Upper lobe of left lung (tissue), 6 donors: ENCODE measurements around the gene GRID1. TPM values are rescaled to one million over a fixed set of nuclear protein-coding genes. Genes with fewer than 3 reads are reported as not detected.

Source experiments
- ATAC-seq, 2 donors: fragments of 200-7000 bp; cut with Tn5 transposase; one replicate each; pipeline ENCODE4 v1.9.1; 2022; ENCODE audit warnings: mild to moderate bottlenecking in 2 of 2, moderate library complexity in 2 of 2; ENCODE audit not compliant: low FRiP score in 2 of 2
- DNase-seq, 2 donors: peaks; one replicate each; pipeline ENCODE4 v3.0.0-alpha.2; 2019 to 2020
- H3K27ac ChIP-seq, 4 donors: fragments of 200-600 bp; sonication (generic); one replicate each; pipeline ENCODE4 v1.5.1; 2016 to 2019
- H3K27me3 ChIP-seq, 4 donors: fragments of 200-600 bp; sonication (generic); one replicate each; pipeline ENCODE4 v1.5.1; 2017 to 2019
- H3K36me3 ChIP-seq, 4 donors: fragments of 200-600 bp; sonication (generic); one replicate each; pipeline ENCODE4 v1.5.1; 2016 to 2019
- H3K4me1 ChIP-seq, 4 donors: fragments of 200-600 bp; sonication (generic); one replicate each; pipeline ENCODE4 v1.5.1; 2018 to 2019
- H3K4me3 ChIP-seq, 4 donors: fragments of 200-600 bp; sonication (generic); one replicate each; pipeline ENCODE4 v1.5.1; 2017 to 2019; ENCODE audit warnings: mild to moderate bottlenecking in 2 of 4, moderate library complexity in 1 of 4
- H3K9me3 ChIP-seq, 4 donors: fragments of 200-600 bp; sonication (generic); one replicate each; pipeline ENCODE4 v1.5.1; 2018 to 2019
- CTCF ChIP-seq, 6 experiments: fragments of 450-650 bp in 4 of 6; fragments of 200-600 bp in 2 of 6; sonication (generic) in 2 of 6; IDR thresholded peaks; one replicate each; pipeline ENCODE4 v1.5.1; 2016 to 2019; ENCODE audit warnings: antibody characterized with exemption in 6 of 6
- EP300 ChIP-seq, 4 donors: sonication (generic); formaldehyde crosslinking; IDR thresholded peaks; one replicate each; pipeline ENCODE4 v1.5.1; 2017; ENCODE audit warnings: antibody characterized with exemption in 4 of 4, control low read depth in 2 of 4
- POLR2A ChIP-seq, 4 donors: fragments of 450-650 bp; IDR thresholded peaks; one replicate each; pipeline ENCODE4 v1.5.1; 2016 to 2017; ENCODE audit warnings: antibody characterized with exemption in 4 of 4, mild to moderate bottlenecking in 2 of 4
- POLR2AphosphoS5 ChIP-seq, 2 donors: sonication (generic); formaldehyde crosslinking; IDR thresholded peaks; one replicate each; pipeline ENCODE4 v1.5.1; 2017; ENCODE audit warnings: antibody characterized with exemption in 2 of 2
- WGBS, 2 donors: methylation state at CpG; one replicate each; pipeline ENCODE4 v1.1.5; 2017 to 2018; 5-methylcytosine and 5-hydroxymethylcytosine counted together
- total RNA-seq, 6 donors: library from RNA; depleted of rRNA in 4 of 6; stranded (reverse); fragments of >200 nt in 4 of 6; gene quantifications; one replicate each; pipeline versions ENCODE4 v1.1.0 to v1.2.1, GENCODE V29; 2016 to 2021
- donor health status: DM: no; HTN: no; CAD: no; lungs with moderate emphysema.
- donor health status: DM: no; HTN: yes; CAD: no; lungs with severe emphysema.

GRID1 gene
- total RNA-seq, 6 donors from 2014 or later = 1.5 to 5.2 (median 3.2) TPM

GRCh38 chr10:86312701-86313270 lies 53.8 kb downstream of the GRID1 start:
- Histone ChIP-seq H3K27me3 (no peaks in the 10 kb centered on the region), H3K36me3 (no peaks in the 10 kb centered on the region), H3K4me3 (no peak overlapping the region), H3K27ac (no peak overlapping the region), H3K4me1 (no peaks in the 10 kb centered on the region), H3K9me3 (no peaks in the 10 kb centered on the region)
- WGBS, 2 donors = 68 to 90% methylated on average over 1 to 5 of the region's 5 CpGs
- ATAC-seq = no peak
- TF ChIP-seq POLR2AphosphoS5 (IDR thresholded peaks at IDR 0.05) (no peak), CTCF (IDR thresholded peaks at IDR 0.05) (no peak), EP300 (IDR thresholded peaks at IDR 0.05) (no peak), POLR2A (IDR thresholded peaks at IDR 0.05) (no peak)
- DNase-seq = peak in 1 of 2 donors; percentile 12

GRCh38 chr10:86311906-86312305 lies 54.7 kb downstream of the GRID1 start:
- TF ChIP-seq CTCF (IDR thresholded peaks at IDR 0.05) (no peak), EP300 (IDR thresholded peaks at IDR 0.05) (no peak), POLR2A (IDR thresholded peaks at IDR 0.05) (no peak), POLR2AphosphoS5 (IDR thresholded peaks at IDR 0.05) (no peak)
- DNase-seq = no peak
- WGBS, 2 donors = 31 to 46% methylated on average over 1 of the region's 1 CpG
- H3K4me1 ChIP-seq = no peaks in the 10 kb centered on the region
- ATAC-seq = no peak
- H3K27me3 ChIP-seq = no peaks in the 10 kb centered on the region
- no peaks in the 10 kb centered on the region for H3K36me3 ChIP-seq
- H3K27ac ChIP-seq = no peak overlapping the region
- no peaks in the 10 kb centered on the region for H3K9me3 ChIP-seq
- no peak overlapping the region for H3K4me3 ChIP-seq

GRCh38 chr10:86311190-86311589 lies 55.4 kb downstream of the GRID1 start:
- Histone ChIP-seq H3K27me3 (no peaks in the 10 kb centered on the region), H3K4me1 (no peaks in the 10 kb centered on the region), H3K27ac (no peak overlapping the region), H3K9me3 (no peaks in the 10 kb centered on the region), H3K4me3 (no peak overlapping the region), H3K36me3 (no peaks in the 10 kb centered on the region)
- no peak for TF ChIP-seq CTCF (IDR thresholded peaks at IDR 0.05)
- TF ChIP-seq EP300 (IDR thresholded peaks at IDR 0.05) = no peak
- no peak for TF ChIP-seq POLR2A (IDR thresholded peaks at IDR 0.05)
- no peak for TF ChIP-seq POLR2AphosphoS5 (IDR thresholded peaks at IDR 0.05)
- DNase-seq = peak in 1 of 2 donors; percentile 1
- WGBS, 2 donors = 84 to 94% methylated on average over 2 to 3 of the region's 3 CpGs
- no peak for ATAC-seq

- TF ChIP-seq POLR2AphosphoS5 (IDR thresholded peaks at IDR 0.05) = no peak
- TF ChIP-seq EP300 (IDR thresholded peaks at IDR 0.05) = no peak
- TF ChIP-seq POLR2A (IDR thresholded peaks at IDR 0.05) = no peak
- ATAC-seq = no peak
- no peaks in the 10 kb centered on the region for H3K27me3 ChIP-seq
These were observed 55.9 kb downstream of the GRID1 start for GRCh38 chr10:86310702-86311101.

GRCh38 chr10:86310291-86310690 lies 56.3 kb downstream of the GRID1 start:
- ATAC-seq (no peak), DNase-seq (peak in 1 of 2 donors; percentile 16)
- no peak for TF ChIP-seq POLR2AphosphoS5 (IDR thresholded peaks at IDR 0.05)
- no peak for TF ChIP-seq POLR2A (IDR thresholded peaks at IDR 0.05)
- no peak for TF ChIP-seq CTCF (IDR thresholded peaks at IDR 0.05)
- no peak for TF ChIP-seq EP300 (IDR thresholded peaks at IDR 0.05)
- Histone ChIP-seq H3K4me3 (no peak overlapping the region), H3K4me1 (no peaks in the 10 kb centered on the region), H3K36me3 (no peaks in the 10 kb centered on the region), H3K27ac (no peak overlapping the region), H3K27me3 (no peaks in the 10 kb centered on the region), H3K9me3 (no peaks in the 10 kb centered on the region)
- 82% methylated on average over 2 of the region's 2 CpGs; no CpG with 5 or more reads in 1 of the 2 donors for WGBS, 2 donors

More at GRCh38 chr10:86310702-86311101, 55.9 kb downstream of the GRID1 start:
- Histone ChIP-seq H3K9me3 (no peaks in the 10 kb centered on the region), H3K27ac (no peak overlapping the region), H3K4me3 (no peak overlapping the region), H3K36me3 (no peaks in the 10 kb centered on the region), H3K4me1 (no peaks in the 10 kb centered on the region)
- 13 to 33% methylated on average over 1 of the region's 1 CpG for WGBS, 2 donors
- DNase-seq = peak in 1 of 2 donors; percentile 1
